SJSA1 (cell line): ENCODE data around the gene IARS1. TPM values are rescaled to one million over a fixed set of nuclear protein-coding genes. Genes with fewer than 3 reads are reported as not detected.

Experiments used
- DNase-seq, 2 experiments: peaks; one replicate each; pipeline ENCODE4 v3.0.0-alpha.2; 2015 to 2020; ENCODE audit warnings: low spot score in 2 of 2, low read depth in 1 of 2
- H3K27ac ChIP-seq: fragments of 250-450 bp; sonication (Bioruptor Pico); 2 replicates; pipeline ENCODE4 v1.5.1; 2020; ENCODE audit warnings: mild to moderate bottlenecking, moderate library complexity
- H3K27me3 ChIP-seq: fragments of 250-450 bp; sonication (Bioruptor Pico); replicated peaks from 2 replicates; pipeline ENCODE4 v1.5.1; 2020; ENCODE audit warnings: mild to moderate bottlenecking, moderate library complexity
- H3K36me3 ChIP-seq: fragments of 250-450 bp; sonication (Bioruptor Pico); 2 replicates; pipeline ENCODE4 v1.5.1; 2020; ENCODE audit warnings: mild to moderate bottlenecking
- H3K4me1 ChIP-seq: fragments of 250-450 bp; sonication (Bioruptor Pico); replicated peaks from 2 replicates; pipeline ENCODE4 v1.6.1; 2021; ENCODE audit warnings: mild to moderate bottlenecking
- H3K4me3 ChIP-seq: fragments of 250-450 bp; sonication (Bioruptor Pico); 2 replicates; pipeline ENCODE4 v1.5.1; 2020; ENCODE audit warnings: mild to moderate bottlenecking
- H3K9me3 ChIP-seq: fragments of 250-450 bp; sonication (Bioruptor Pico); replicated peaks from 2 replicates; pipeline ENCODE4 v1.5.1; 2020; ENCODE audit warnings: mild to moderate bottlenecking
- total RNA-seq: library from RNA; depleted of rRNA; stranded (reverse); fragments of >200 nt; shearing (Covaris generic); gene quantifications from 2 replicates; pipeline ENCODE4 v1.2.3, GENCODE V29; 2014

IARS1 gene
- total RNA-seq, 1 experiment from 2014 or later: 186 TPM

- peaks cover 56% of the 10 kb centered on the region for H3K36me3 ChIP-seq
- no peak for DNase-seq
These were observed 3.6 kb downstream of the IARS1 start for GRCh38 chr9:92289708-92290390.

GRCh38 chr9:92279302-92279701 lies 14.2 kb downstream of the IARS1 start:
- Histone ChIP-seq H3K27me3 (no peaks in the 10 kb centered on the region), H3K36me3 (peaks cover 95% of the 10 kb centered on the region), H3K9me3 (no peaks in the 10 kb centered on the region), H3K4me3 (no peak overlapping the region), H3K27ac (no peak overlapping the region), H3K4me1 (no peaks in the 10 kb centered on the region; the same call in 1 of the 2 replicates)
- DNase-seq: no peak

More at GRCh38 chr9:92289708-92290390, 3.6 kb downstream of the IARS1 start:
- no peak overlapping the region for H3K27ac ChIP-seq
- H3K27me3 ChIP-seq: no peaks in the 10 kb centered on the region
- peaks cover 7% of the 10 kb centered on the region for H3K4me1 ChIP-seq
- H3K9me3 ChIP-seq: no peaks in the 10 kb centered on the region
- no peak overlapping the region for H3K4me3 ChIP-seq

GRCh38 chr9:92278110-92278509 lies 15.4 kb downstream of the IARS1 start:
- no peaks in the 10 kb centered on the region; the same call in 1 of the 2 replicates for H3K4me1 ChIP-seq
- no peaks in the 10 kb centered on the region for H3K9me3 ChIP-seq
- no peak for DNase-seq
- no peak overlapping the region for H3K4me3 ChIP-seq
- H3K27ac ChIP-seq: 0 out of 2 replicates have a peak overlapping the region, but pooled peaks have one; percentile 2
- H3K27me3 ChIP-seq: no peaks in the 10 kb centered on the region
- peaks cover 95% of the 10 kb centered on the region for H3K36me3 ChIP-seq

- Histone ChIP-seq H3K27ac (no peak overlapping the region), H3K9me3 (no peaks in the 10 kb centered on the region), H3K36me3 (peaks cover 96% of the 10 kb centered on the region), H3K4me3 (no peak overlapping the region), H3K4me1 (no peaks in the 10 kb centered on the region; the same call in 1 of the 2 replicates), H3K27me3 (no peaks in the 10 kb centered on the region)
- no peak for DNase-seq
These were observed 17.0 kb downstream of the IARS1 start for GRCh38 chr9:92276331-92277032.

- Histone ChIP-seq H3K27me3 (no peaks in the 10 kb centered on the region), H3K4me1 (no peaks in the 10 kb centered on the region; the same call in 1 of the 2 replicates), H3K27ac (no peak overlapping the region), H3K36me3 (peaks cover 97% of the 10 kb centered on the region), H3K4me3 (no peak overlapping the region), H3K9me3 (no peaks in the 10 kb centered on the region)
- DNase-seq: no peak
These were observed 18.0 kb downstream of the IARS1 start for GRCh38 chr9:92275541-92275940.

- Histone ChIP-seq H3K9me3 (no peaks in the 10 kb centered on the region), H3K36me3 (peaks cover 97% of the 10 kb centered on the region), H3K27me3 (no peaks in the 10 kb centered on the region), H3K27ac (no peak overlapping the region), H3K4me3 (no peak overlapping the region), H3K4me1 (peaks cover 17% of the 10 kb centered on the region)
- DNase-seq: no peak
These were observed 23.0 kb downstream of the IARS1 start for GRCh38 chr9:92270511-92270910.

- no peaks in the 10 kb centered on the region for H3K27me3 ChIP-seq
- H3K27ac ChIP-seq: peak overlapping the region; percentile 90
- peaks cover 51% of the 10 kb centered on the region for H3K4me1 ChIP-seq
- DNase-seq: peak; percentile 21 to 48
- no peak overlapping the region for H3K4me3 ChIP-seq
- H3K36me3 ChIP-seq: peaks cover 96% of the 10 kb centered on the region
- no peaks in the 10 kb centered on the region for H3K9me3 ChIP-seq
These were observed 27.0 kb downstream of the IARS1 start for GRCh38 chr9:92266486-92266885.

- peak in 1 of 2 experiments; percentile 62 for DNase-seq
- Histone ChIP-seq H3K4me1 (peaks cover 51% of the 10 kb centered on the region), H3K4me3 (no peak overlapping the region), H3K36me3 (peaks cover 96% of the 10 kb centered on the region), H3K9me3 (no peaks in the 10 kb centered on the region), H3K27ac (peak overlapping the region; percentile 90), H3K27me3 (no peaks in the 10 kb centered on the region)
These were observed 28.3 kb downstream of the IARS1 start for GRCh38 chr9:92265154-92265553.

- Histone ChIP-seq H3K27ac (peak overlapping the region; percentile 90), H3K9me3 (no peaks in the 10 kb centered on the region), H3K36me3 (peaks cover 96% of the 10 kb centered on the region), H3K4me3 (no peak overlapping the region), H3K4me1 (peaks cover 51% of the 10 kb centered on the region), H3K27me3 (no peaks in the 10 kb centered on the region)
- DNase-seq: peak; percentile 85 to 88
These were observed 30.4 kb downstream of the IARS1 start for GRCh38 chr9:92263131-92263530.

GRCh38 chr9:92257327-92257726 lies 36.2 kb downstream of the IARS1 start:
- H3K27ac ChIP-seq: no peak overlapping the region
- no peak for DNase-seq
- H3K4me3 ChIP-seq: no peak overlapping the region
- H3K4me1 ChIP-seq: peaks cover 4% of the 10 kb centered on the region
- no peaks in the 10 kb centered on the region for H3K27me3 ChIP-seq
- H3K9me3 ChIP-seq: no peaks in the 10 kb centered on the region
- H3K36me3 ChIP-seq: peaks cover 98% of the 10 kb centered on the region

GRCh38 chr9:92254381-92255337 lies 38.8 kb downstream of the IARS1 start:
- Histone ChIP-seq H3K27me3 (no peaks in the 10 kb centered on the region), H3K27ac (no peak overlapping the region), H3K4me3 (no peak overlapping the region), H3K36me3 (peaks cover 98% of the 10 kb centered on the region), H3K4me1 (no peaks in the 10 kb centered on the region), H3K9me3 (no peaks in the 10 kb centered on the region)
- DNase-seq: no peak

GRCh38 chr9:92253656-92254055 lies 39.8 kb downstream of the IARS1 start:
- H3K9me3 ChIP-seq: no peaks in the 10 kb centered on the region
- H3K4me3 ChIP-seq: no peak overlapping the region
- no peak overlapping the region for H3K27ac ChIP-seq
- no peak for DNase-seq
- H3K4me1 ChIP-seq: no peaks in the 10 kb centered on the region
- H3K36me3 ChIP-seq: peaks cover 98% of the 10 kb centered on the region
- no peaks in the 10 kb centered on the region for H3K27me3 ChIP-seq

GRCh38 chr9:92247981-92248380 lies 45.5 kb downstream of the IARS1 start:
- H3K36me3 ChIP-seq: peaks cover 85% of the 10 kb centered on the region

More at GRCh38 chr9:92247981-92248380, 45.5 kb downstream of the IARS1 start:
- no peaks in the 10 kb centered on the region for H3K27me3 ChIP-seq
- DNase-seq: no peak
- H3K4me1 ChIP-seq: peaks cover 40% of the 10 kb centered on the region
- H3K4me3 ChIP-seq: no peak overlapping the region
- 0 out of 2 replicates have a peak overlapping the region, but pooled peaks have one; percentile 7 for H3K27ac ChIP-seq
- no peaks in the 10 kb centered on the region for H3K9me3 ChIP-seq
